GM13977 (cell line): ENCODE data around the gene ARID5B.

Source experiments
- DNase-seq: peaks from one replicate; pipeline ENCODE4 v3.0.0; 2012; ENCODE audit warnings: low spot score
- in situ Hi-C: fragments of 300-500 bp; cut with MboI; formaldehyde crosslinking; loops from one replicate; pipeline ENCODE4 v1.12.0; 2022; ENCODE audit warnings: low sequenced_read_pairs, low pct_unique_long_range_greater_than_20kb, mixed read lengths, inconsistent platforms; ENCODE audit not compliant: unreplicated experiment
- TF ChIP-seq, protein P1 (sequence below): IDR thresholded peaks from 2 replicates; pipeline ENCODE4 v1.5.1; 2012; ENCODE audit warnings: mild to moderate bottlenecking, control low read depth; ENCODE audit not compliant: insufficient read depth; ENCODE audit errors: extremely low read depth, missing control alignments

ARID5B gene

DNA sequence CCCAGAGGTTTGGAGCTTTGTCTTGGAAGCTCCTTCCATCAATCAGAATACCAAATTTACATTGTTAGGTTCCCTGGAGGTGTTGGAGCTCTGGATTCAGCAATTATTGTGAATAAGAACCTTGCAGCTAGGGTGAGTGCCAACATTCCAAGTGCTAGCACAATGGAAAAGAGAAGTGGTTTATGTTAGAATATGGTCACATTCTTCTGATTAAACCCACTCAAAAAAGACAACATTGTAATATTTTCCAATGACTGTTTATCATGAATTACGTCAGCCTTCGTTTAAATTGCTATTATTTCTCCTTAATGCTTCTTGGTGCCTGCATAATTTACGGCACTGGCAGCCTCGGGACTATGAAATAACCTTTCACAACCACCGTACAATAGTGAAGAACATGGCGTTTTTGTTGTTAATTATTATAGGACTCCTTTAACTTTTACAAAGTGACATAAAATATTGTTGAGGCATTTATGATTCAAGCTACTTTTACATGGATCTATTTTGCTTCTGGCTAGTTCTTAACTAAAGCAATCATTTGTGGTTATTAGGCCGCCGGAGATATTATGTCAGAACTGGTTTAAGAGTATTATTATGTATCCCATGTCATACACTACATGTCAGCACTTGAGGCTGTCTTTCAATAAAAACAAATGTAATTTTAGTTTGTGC, 117.7 kb downstream of the ARID5B start:
- in situ Hi-C loops, result loop anchor here (10.0 kb wide), 1 partner anchor 114 kb away; the partner anchor contains the start of gene ARID5B
- no peak for DNase-seq
- TF ChIP-seq, protein P1, sequence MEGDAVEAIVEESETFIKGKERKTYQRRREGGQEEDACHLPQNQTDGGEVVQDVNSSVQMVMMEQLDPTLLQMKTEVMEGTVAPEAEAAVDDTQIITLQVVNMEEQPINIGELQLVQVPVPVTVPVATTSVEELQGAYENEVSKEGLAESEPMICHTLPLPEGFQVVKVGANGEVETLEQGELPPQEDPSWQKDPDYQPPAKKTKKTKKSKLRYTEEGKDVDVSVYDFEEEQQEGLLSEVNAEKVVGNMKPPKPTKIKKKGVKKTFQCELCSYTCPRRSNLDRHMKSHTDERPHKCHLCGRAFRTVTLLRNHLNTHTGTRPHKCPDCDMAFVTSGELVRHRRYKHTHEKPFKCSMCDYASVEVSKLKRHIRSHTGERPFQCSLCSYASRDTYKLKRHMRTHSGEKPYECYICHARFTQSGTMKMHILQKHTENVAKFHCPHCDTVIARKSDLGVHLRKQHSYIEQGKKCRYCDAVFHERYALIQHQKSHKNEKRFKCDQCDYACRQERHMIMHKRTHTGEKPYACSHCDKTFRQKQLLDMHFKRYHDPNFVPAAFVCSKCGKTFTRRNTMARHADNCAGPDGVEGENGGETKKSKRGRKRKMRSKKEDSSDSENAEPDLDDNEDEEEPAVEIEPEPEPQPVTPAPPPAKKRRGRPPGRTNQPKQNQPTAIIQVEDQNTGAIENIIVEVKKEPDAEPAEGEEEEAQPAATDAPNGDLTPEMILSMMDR, result no peak

DNA sequence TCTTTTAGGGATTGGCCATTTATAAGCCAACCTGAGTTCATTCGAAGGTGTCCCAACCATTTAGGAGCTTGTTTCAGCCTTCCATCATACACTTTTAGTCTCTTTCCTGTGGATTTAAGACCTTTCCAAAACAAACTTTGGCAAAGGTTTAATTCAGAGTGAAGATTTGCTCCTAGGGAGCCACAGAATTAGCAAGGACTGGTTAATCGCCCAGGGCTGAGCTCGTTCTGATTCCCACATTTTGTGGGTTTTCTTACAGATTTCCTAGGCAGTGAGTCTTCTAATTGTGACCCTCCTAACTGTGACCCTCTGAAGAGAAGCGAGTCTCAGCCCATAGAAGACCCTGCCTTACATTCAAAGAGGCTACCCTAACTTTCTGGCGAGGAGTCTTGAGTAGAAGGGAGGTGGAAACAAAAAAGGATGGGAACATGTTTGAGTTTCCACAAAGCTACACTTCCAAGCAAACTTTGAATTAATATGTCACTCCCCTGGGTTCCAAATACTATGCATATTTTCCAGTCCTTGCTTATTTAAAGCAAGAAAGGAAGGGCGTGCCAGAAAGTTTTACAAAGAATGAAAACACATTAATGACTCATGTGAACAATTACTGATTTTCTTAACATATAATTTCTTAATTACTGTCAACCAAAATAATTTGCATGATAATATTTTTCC, 118.3 kb downstream of the ARID5B start:
- in situ Hi-C loops, result loop anchor here (10.0 kb wide), 1 partner anchor 115 kb away; the partner anchor contains the start of gene ARID5B
- TF ChIP-seq, protein P1, result no peak
- DNase-seq, result no peak

DNA sequence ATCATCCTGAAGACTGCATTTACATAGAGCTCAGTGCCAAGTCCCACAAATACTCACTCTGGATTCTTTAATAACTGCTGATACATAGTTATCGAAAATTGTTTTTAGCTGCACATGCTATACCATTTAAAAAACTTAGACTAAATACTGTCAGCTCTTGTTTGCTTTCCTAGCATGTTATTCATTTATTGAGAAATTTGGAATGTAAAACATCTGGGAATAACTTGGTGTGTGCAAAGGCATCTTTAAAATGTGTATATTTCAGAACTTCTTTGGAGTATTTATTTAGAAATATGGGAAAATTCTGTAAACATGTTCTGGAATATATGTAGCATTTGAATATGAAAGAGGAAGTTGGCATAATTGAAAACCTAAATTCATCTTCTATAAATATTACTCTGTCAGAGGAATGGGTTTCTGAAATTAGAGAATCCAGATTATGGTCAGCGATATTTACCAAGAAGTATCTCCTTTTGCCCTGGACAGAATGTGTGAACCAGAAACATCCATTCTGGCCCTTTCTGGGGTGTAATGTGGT, 119.7 kb downstream of the ARID5B start:
- TF ChIP-seq, protein P1, result no peak
- no peak for DNase-seq
- in situ Hi-C loops, result no loop called here

DNA sequence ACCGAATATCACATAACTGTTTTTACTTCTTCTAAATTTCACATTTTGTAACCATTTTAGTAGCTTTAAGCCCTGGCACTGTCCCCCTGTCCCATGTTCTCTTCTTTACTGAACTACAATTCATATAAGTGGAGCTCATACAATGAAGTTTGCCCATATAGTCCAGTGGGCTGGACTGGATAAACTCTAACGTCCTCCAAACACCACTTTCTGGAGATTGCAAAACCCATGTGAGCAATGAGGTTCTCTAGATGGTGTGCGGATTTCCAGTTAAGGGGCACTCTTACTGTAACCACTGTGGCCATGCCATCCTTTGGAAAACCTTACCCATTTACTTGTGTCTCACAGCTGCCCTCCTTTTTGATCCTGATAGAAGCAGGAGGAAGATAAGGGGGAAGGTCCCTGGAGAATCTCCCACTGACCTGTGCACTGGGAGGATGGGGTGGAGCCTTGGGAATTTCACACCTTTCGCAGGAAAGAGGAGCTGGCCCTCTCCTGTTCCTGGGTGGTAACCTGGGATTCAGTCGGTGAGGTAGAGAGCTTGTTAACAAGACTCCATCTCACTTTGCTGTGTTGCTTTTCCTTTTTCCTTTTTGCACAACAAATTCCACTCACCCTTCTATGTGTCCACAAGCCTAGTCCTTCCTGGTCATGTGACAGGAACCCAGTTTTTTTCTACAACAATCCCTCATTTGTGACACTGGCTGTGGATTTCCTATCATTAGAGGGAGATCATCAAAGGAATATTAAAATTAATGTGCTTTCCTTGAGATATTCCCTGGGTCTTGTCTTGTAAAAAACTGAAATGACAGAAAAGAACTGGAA, 120.7 kb downstream of the ARID5B start:
- DNase-seq, result no peak
- TF ChIP-seq, protein P1, result no peak
- in situ Hi-C loops, result no loop called here

DNA sequence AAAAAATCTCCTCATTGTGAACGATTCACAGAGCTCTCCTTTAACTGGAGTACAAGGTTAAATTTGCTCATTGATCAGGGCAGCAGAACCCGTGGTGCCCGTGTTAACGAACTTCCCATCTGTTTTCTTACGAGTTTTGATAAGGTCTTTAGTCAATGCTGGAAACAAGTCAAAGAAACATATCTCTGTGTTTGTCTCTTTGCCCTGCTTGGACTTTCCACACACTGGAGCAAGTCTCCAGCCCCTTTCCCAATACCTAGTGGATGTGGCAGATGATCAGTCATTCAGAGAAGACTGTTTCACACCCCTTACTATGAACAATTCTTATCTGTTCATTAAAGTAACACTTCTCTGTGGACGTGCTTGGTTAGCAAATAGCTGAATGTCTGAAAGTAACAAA, 121.3 kb downstream of the ARID5B start:
- TF ChIP-seq, protein P1, result no peak
- in situ Hi-C loops, result no loop called here
- DNase-seq, result no peak

DNA sequence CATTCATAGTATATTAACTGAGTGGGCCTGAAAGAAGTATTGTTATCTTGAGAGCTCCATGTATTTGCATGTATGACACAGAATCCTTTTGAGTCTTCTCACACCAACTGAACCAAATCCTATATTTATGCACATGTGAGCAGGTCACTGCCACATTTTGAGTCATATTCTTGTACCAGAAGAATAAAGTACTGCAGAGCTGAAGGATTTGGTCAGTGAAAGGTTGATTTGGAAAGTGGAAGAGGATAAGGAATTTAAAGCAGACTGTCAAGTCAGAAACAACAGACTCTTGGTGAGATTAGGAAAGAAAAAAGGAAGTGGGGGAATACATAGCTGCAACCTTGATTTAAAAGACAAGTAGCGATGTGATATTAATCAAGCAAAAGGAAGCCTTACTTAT, 121.8 kb downstream of the ARID5B start:
- in situ Hi-C loops, result no loop called here
- DNase-seq, result no peak
- TF ChIP-seq, protein P1, result no peak
